GM12874 (cell line): ENCODE measurements around the gene ABCA4.

Experiments used
- CTCF ChIP-seq: IDR thresholded peaks from 2 replicates; pipeline ENCODE4 v1.5.1; 2011; ENCODE audit warnings: low read depth, mild to moderate bottlenecking, control low read depth, low read length, moderate library complexity; ENCODE audit not compliant: insufficient read depth

Gene ABCA4

GRCh38 chr1:94095112-94095637, 25.8 kb downstream of the ABCA4 start:
- no peak for TF ChIP-seq CTCF

GRCh38 chr1:94094469-94095111, 26.4 kb downstream of the ABCA4 start:
- no peak for TF ChIP-seq CTCF

GRCh38 chr1:94093996-94094395, 27.0 kb downstream of the ABCA4 start:
- TF ChIP-seq CTCF = no peak

GRCh38 chr1:94093396-94093795, 27.6 kb downstream of the ABCA4 start:
- no peak for TF ChIP-seq CTCF

GRCh38 chr1:94092210-94092613, 28.7 kb downstream of the ABCA4 start:
- TF ChIP-seq CTCF = no peak

- TF ChIP-seq CTCF = no peak
These were observed 30.2 kb downstream of the ABCA4 start for GRCh38 chr1:94090761-94091160.

- no peak for TF ChIP-seq CTCF
These were observed 33.8 kb downstream of the ABCA4 start for GRCh38 chr1:94087193-94087592.
